ENCODE results near the gene SPAG6.

The SPAG6 gene

GRCh38 chr10:22435650-22436049, 90.4 kb downstream of the SPAG6 start:
- TF ChIP-seq PAX5 (IDR thresholded peaks at IDR 0.05; ENCODE audit: insufficient read depth, low read length, severe bottlenecking), result no peak
- no peak for TF ChIP-seq POLR2A (IDR thresholded peaks at IDR 0.05; ENCODE audit: low read depth, low read length)
- no peak for TF ChIP-seq TAF1 (IDR thresholded peaks at IDR 0.05; ENCODE audit: low read depth, low read length)
- no peak for TF ChIP-seq POU2F2 (IDR thresholded peaks at IDR 0.05; ENCODE audit: low read depth, low read length)
- DNase-seq (ENCODE audit: insufficient read length, low spot score), result no peak
- peak; percentile 13 for FAIRE-seq

- DNase-seq (ENCODE audit: insufficient read length, low spot score) (no peak), FAIRE-seq (no peak)
- TF ChIP-seq POU2F2 (IDR thresholded peaks at IDR 0.05; ENCODE audit: low read depth, low read length), result no peak
- no peak for TF ChIP-seq PAX5 (IDR thresholded peaks at IDR 0.05; ENCODE audit: insufficient read depth, low read length, severe bottlenecking)
- no peak for TF ChIP-seq POLR2A (IDR thresholded peaks at IDR 0.05; ENCODE audit: low read depth, low read length)
- TF ChIP-seq TAF1 (IDR thresholded peaks at IDR 0.05; ENCODE audit: low read depth, low read length), result no peak
- no peak for TF ChIP-seq POLR2AphosphoS5 (IDR thresholded peaks at IDR 0.05; ENCODE audit: low read depth, low read length)
- no peak for TF ChIP-seq SPI1 (IDR thresholded peaks at IDR 0.05; ENCODE audit: low read depth, low read length)
These were observed 91.2 kb downstream of the SPAG6 start for GRCh38 chr10:22436526-22436892.

DNA sequence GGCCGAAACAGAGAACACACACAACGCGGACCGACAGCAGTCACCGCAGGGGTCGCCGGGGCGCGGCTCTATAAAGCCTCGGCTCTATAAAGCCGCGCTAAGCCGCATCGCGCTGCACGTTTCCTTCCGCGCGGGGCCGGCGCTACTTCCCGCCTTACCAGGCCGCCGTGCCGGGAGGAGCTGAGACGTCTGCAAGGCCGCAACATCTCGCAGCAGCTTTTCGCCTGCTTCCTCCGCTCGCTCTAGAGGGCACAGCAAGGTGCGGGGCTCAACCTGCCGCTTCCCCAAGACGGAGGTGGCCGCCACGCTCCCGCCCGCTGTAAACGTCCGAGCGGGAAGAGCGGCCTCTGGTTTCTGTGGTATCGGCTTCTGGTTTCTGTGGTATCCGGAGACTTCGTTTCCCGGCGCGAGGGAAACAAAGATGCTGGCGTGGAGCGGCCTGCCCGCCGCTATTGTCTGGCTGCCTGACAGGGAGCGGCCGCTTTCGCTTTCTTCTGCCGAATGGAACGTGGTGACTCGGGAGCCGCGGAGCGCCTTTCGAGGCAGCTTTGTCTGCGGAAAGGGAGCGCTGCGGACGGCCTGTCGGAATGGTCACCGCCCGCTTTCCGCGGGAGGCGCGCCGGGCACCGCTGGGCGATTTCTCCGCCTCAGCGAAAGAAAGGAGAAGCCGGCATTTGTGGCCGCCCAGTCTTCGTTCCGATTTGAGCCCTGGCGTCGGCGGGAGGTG, 91.8 kb downstream of the SPAG6 start:
- TF ChIP-seq POU2F2 (IDR thresholded peaks at IDR 0.05; ENCODE audit: low read depth, low read length) (peak; percentile 67; the same call in 1 of the 2 replicates), POLR2AphosphoS5 (IDR thresholded peaks at IDR 0.05; ENCODE audit: low read depth, low read length) (peak; percentile 94), PAX5 (IDR thresholded peaks at IDR 0.05; ENCODE audit: insufficient read depth, low read length, severe bottlenecking) (no peak), SPI1 (IDR thresholded peaks at IDR 0.05; ENCODE audit: low read depth, low read length) (no peak), TAF1 (IDR thresholded peaks at IDR 0.05; ENCODE audit: low read depth, low read length) (peak; percentile 90), POLR2A (IDR thresholded peaks at IDR 0.05; ENCODE audit: low read depth, low read length) (peak; percentile 92)
- DNase-seq (ENCODE audit: insufficient read length, low spot score) (peak; percentile 63), FAIRE-seq (peak; percentile 94)

- DNase-seq (ENCODE audit: insufficient read length, low spot score) (peak; percentile 41), FAIRE-seq (peak; percentile 20)
- TF ChIP-seq PAX5 (IDR thresholded peaks at IDR 0.05; ENCODE audit: insufficient read depth, low read length, severe bottlenecking) (no peak), TAF1 (IDR thresholded peaks at IDR 0.05; ENCODE audit: low read depth, low read length) (no peak), POLR2A (IDR thresholded peaks at IDR 0.05; ENCODE audit: low read depth, low read length) (no peak), SPI1 (IDR thresholded peaks at IDR 0.05; ENCODE audit: low read depth, low read length) (no peak), POU2F2 (IDR thresholded peaks at IDR 0.05; ENCODE audit: low read depth, low read length) (no peak), POLR2AphosphoS5 (IDR thresholded peaks at IDR 0.05; ENCODE audit: low read depth, low read length) (no peak)
These were observed 92.6 kb downstream of the SPAG6 start for GRCh38 chr10:22437620-22438588.

- FAIRE-seq (peak; percentile 71), DNase-seq (ENCODE audit: insufficient read length, low spot score) (no peak)
- TF ChIP-seq TAF1 (IDR thresholded peaks at IDR 0.05; ENCODE audit: low read depth, low read length) (no peak), POLR2AphosphoS5 (IDR thresholded peaks at IDR 0.05; ENCODE audit: low read depth, low read length) (no peak), POU2F2 (IDR thresholded peaks at IDR 0.05; ENCODE audit: low read depth, low read length) (no peak), PAX5 (IDR thresholded peaks at IDR 0.05; ENCODE audit: insufficient read depth, low read length, severe bottlenecking) (no peak), POLR2A (IDR thresholded peaks at IDR 0.05; ENCODE audit: low read depth, low read length) (no peak), SPI1 (IDR thresholded peaks at IDR 0.05; ENCODE audit: low read depth, low read length) (no peak)
These were observed 93.4 kb downstream of the SPAG6 start for GRCh38 chr10:22438711-22439110.

DNA sequence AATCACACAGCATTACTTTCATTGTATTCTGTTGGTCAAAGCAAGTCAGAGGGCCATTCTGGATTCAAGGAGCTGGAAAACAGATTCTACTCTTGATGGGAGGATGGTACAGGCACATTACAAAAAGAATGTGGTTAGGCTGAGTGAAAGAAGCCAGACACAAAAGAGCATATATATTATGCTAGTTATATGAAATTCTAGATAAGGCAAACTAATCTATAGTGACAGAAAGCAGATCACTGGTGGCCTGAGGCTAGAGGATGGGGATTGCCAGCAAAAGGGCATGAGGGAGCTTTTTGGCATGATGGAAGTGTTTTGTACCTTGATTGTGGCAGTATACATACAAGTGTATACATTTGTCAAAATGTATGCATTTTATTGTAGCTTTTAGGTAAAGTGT, 96.8 kb downstream of the SPAG6 start:
- no peak for DNase-seq (ENCODE audit: insufficient read length, low spot score)
- TF ChIP-seq SPI1 (IDR thresholded peaks at IDR 0.05; ENCODE audit: low read depth, low read length) (no peak), TAF1 (IDR thresholded peaks at IDR 0.05; ENCODE audit: low read depth, low read length) (no peak), POLR2AphosphoS5 (IDR thresholded peaks at IDR 0.05; ENCODE audit: low read depth, low read length) (no peak), POLR2A (IDR thresholded peaks at IDR 0.05; ENCODE audit: low read depth, low read length) (no peak), PAX5 (IDR thresholded peaks at IDR 0.05; ENCODE audit: insufficient read depth, low read length, severe bottlenecking) (no peak), POU2F2 (IDR thresholded peaks at IDR 0.05; ENCODE audit: low read depth, low read length) (no peak)
- peak; percentile 13 for FAIRE-seq

DNA sequence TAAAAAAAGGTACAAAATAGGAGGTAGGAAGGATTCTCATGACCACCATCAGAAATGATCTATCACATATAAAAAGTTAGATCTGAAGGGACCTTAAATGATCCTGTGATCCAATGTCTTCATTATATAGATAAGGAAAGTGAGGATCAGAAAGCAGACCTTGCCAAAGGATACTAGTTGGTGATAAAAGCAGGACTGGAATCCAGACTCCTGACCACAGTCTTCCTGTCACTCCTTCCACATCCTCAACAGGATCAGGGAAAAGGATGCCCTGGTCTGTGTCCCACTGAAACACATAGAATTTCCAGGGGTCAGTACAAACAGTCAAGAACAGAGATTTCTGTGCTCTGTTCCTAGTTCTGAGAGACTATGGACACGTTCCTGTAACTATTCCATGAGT, 97.2 kb downstream of the SPAG6 start:
- FAIRE-seq, result no peak
- TF ChIP-seq PAX5 (IDR thresholded peaks at IDR 0.05; ENCODE audit: insufficient read depth, low read length, severe bottlenecking) (no peak), POLR2A (IDR thresholded peaks at IDR 0.05; ENCODE audit: low read depth, low read length) (no peak), SPI1 (IDR thresholded peaks at IDR 0.05; ENCODE audit: low read depth, low read length) (no peak), TAF1 (IDR thresholded peaks at IDR 0.05; ENCODE audit: low read depth, low read length) (no peak), POLR2AphosphoS5 (IDR thresholded peaks at IDR 0.05; ENCODE audit: low read depth, low read length) (no peak), POU2F2 (IDR thresholded peaks at IDR 0.05; ENCODE audit: low read depth, low read length) (no peak)
- DNase-seq (ENCODE audit: insufficient read length, low spot score), result no peak

DNA sequence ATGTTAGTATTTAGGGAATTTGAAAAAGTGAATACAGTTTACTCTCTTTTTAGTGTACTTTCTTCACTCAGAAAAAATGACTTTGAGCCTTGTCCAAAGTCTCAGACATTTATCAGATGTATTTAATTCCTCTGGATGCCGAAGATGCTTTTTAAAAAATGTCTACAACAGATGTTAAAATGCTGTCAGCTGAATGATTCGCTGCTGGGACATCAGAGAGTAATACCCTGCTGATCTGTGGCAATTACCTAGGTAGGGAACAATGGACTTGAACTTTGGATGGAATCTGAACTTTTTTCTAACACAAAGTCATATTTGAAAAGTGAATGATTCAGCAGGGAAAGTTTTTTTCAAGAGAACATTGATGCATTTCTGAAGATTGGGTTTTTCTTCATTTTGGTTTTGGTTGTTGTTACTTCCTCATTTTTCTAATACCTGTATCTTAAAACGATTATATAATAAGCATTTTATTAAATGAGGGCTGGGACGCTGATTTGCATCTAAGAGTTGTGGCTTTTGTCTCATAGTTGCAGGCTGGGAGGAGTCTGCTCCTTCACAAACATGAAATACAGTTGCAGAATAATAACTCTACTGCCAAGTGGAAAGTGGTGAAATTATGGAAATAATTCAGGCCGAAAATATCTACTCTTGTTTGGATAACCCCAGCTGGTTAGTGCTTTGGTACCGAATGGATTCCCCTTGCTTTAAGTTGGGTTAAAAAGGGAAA, 98.0 kb downstream of the SPAG6 start:
- FAIRE-seq, result no peak

More for the DNA sequence above, 98.0 kb downstream of the SPAG6 start:
- DNase-seq (ENCODE audit: insufficient read length, low spot score), result no peak
- no peak for TF ChIP-seq POLR2A (IDR thresholded peaks at IDR 0.05; ENCODE audit: low read depth, low read length)
- TF ChIP-seq TAF1 (IDR thresholded peaks at IDR 0.05; ENCODE audit: low read depth, low read length), result no peak
- TF ChIP-seq PAX5 (IDR thresholded peaks at IDR 0.05; ENCODE audit: insufficient read depth, low read length, severe bottlenecking), result no peak
- no peak for TF ChIP-seq POU2F2 (IDR thresholded peaks at IDR 0.05; ENCODE audit: low read depth, low read length)
- TF ChIP-seq POLR2AphosphoS5 (IDR thresholded peaks at IDR 0.05; ENCODE audit: low read depth, low read length), result no peak
- no peak for TF ChIP-seq SPI1 (IDR thresholded peaks at IDR 0.05; ENCODE audit: low read depth, low read length)

Data from GM12891 (cell line).